ENCODE measurements around the gene GRK6. TPM values are rescaled to one million over a fixed set of nuclear protein-coding genes. Genes with fewer than 3 reads are reported as not detected.

GRK6 gene
- total RNA-seq, 4 donors from 2014 or later: 29.1 to 62.2 (median 37.1) TPM

DNA sequence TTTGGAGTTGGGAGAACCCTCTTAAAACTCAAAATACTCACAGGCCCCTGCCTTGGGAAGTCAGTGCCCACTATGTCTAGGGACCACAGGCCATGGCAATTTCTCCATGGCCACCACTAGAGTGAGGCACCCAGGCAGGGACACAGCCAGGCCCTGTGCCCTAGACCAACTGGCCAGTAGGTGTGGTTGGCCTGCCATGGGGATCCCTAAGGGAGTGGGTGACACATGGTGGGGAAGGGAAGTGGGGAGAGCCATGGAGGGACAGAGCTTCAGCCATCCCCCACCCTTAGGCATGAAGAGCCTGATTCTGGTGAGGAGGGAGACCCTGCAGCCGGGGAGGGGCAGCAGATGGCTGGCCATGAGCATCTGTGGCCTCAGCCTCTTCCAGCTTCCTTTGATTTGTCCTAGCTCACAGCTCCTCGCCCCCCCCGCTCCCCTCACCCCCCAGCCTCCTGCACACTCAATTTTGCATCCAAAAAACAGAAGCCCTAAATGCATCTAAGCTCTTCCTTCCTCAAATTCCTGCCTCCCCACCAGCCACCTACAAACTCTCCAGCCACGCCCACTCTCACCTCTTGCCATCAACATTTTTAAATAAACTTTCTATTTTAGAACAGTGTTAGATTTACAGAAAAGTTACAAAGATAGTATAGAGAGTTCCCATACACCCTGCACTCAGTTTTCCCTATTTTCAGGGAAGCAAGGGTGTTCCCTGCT lies 48.5 kb downstream of the GRK6 start:
- Histone ChIP-seq H3K27me3 (no peaks in the 10 kb centered on the region), H3K4me1 (peaks cover 60% of the 10 kb centered on the region), H3K9me3 (no peaks in the 10 kb centered on the region), H3K4me3 (no peak overlapping the region), H3K36me3 (no peaks in the 10 kb centered on the region), H3K27ac (no peak overlapping the region)
- TF ChIP-seq CTCF (IDR thresholded peaks at IDR 0.05): no peak
- no peak for TF ChIP-seq EP300 (IDR thresholded peaks at IDR 0.05)
- TF ChIP-seq POLR2A (IDR thresholded peaks at IDR 0.05): no peak
- no peak for TF ChIP-seq POLR2AphosphoS5 (IDR thresholded peaks at IDR 0.05)
- no peak for DNase-seq (ENCODE audit: low spot score in 2 of 2)
- WGBS: 46% methylated on average over 4 of the region's 4 CpGs

- 80% methylated on average over 11 of the region's 11 CpGs for WGBS
- no peaks in the 10 kb centered on the region for H3K36me3 ChIP-seq
- DNase-seq (ENCODE audit: low spot score in 2 of 2): no peak
- H3K4me3 ChIP-seq: no peak overlapping the region
- TF ChIP-seq EP300 (IDR thresholded peaks at IDR 0.05) (no peak), POLR2A (IDR thresholded peaks at IDR 0.05) (no peak), POLR2AphosphoS5 (IDR thresholded peaks at IDR 0.05) (no peak), CTCF (IDR thresholded peaks at IDR 0.05) (no peak)
- no peak overlapping the region for H3K27ac ChIP-seq
- H3K4me1 ChIP-seq: peaks cover 52% of the 10 kb centered on the region
- no peaks in the 10 kb centered on the region for H3K27me3 ChIP-seq
- no peaks in the 10 kb centered on the region for H3K9me3 ChIP-seq
Measured at GRCh38 chr5:177475563-177476427, 49.3 kb downstream of the GRK6 start.

- DNase-seq (ENCODE audit: low spot score in 2 of 2): peak in 1 of 2 donors; percentile 87
- H3K4me3 ChIP-seq: no peak overlapping the region
- peaks cover 43% of the 10 kb centered on the region for H3K4me1 ChIP-seq
- WGBS: 87% methylated on average over 18 of the region's 18 CpGs
- H3K27ac ChIP-seq: no peak overlapping the region
- H3K27me3 ChIP-seq: no peaks in the 10 kb centered on the region
- H3K9me3 ChIP-seq: no peaks in the 10 kb centered on the region
- no peak for TF ChIP-seq EP300 (IDR thresholded peaks at IDR 0.05)
- no peak for TF ChIP-seq POLR2A (IDR thresholded peaks at IDR 0.05)
- TF ChIP-seq CTCF (IDR thresholded peaks at IDR 0.05): no peak
- no peak for TF ChIP-seq POLR2AphosphoS5 (IDR thresholded peaks at IDR 0.05)
- no peaks in the 10 kb centered on the region for H3K36me3 ChIP-seq
Measured at GRCh38 chr5:177476531-177477233, 50.2 kb downstream of the GRK6 start.

- no peak for DNase-seq (ENCODE audit: low spot score in 2 of 2)
- no peaks in the 10 kb centered on the region for H3K27me3 ChIP-seq
- peaks cover 31% of the 10 kb centered on the region for H3K4me1 ChIP-seq
- 93% methylated on average over 13 of the region's 13 CpGs for WGBS
- H3K4me3 ChIP-seq: no peak overlapping the region
- no peak overlapping the region for H3K27ac ChIP-seq
- TF ChIP-seq CTCF (IDR thresholded peaks at IDR 0.05) (no peak), POLR2AphosphoS5 (IDR thresholded peaks at IDR 0.05) (no peak), EP300 (IDR thresholded peaks at IDR 0.05) (no peak), POLR2A (IDR thresholded peaks at IDR 0.05) (no peak)
- no peaks in the 10 kb centered on the region for H3K9me3 ChIP-seq
- H3K36me3 ChIP-seq: no peaks in the 10 kb centered on the region
Measured at GRCh38 chr5:177477701-177478477, 51.4 kb downstream of the GRK6 start.
